KOPT-K1 (cell line): Measurements from ENCODE around the gene ZFHX3.

Source experiments
- H3K27ac ChIP-seq: fragments of 200-600 bp; sonication (generic); 2 replicates; pipeline ENCODE4 v1.5.1; 2016; ENCODE audit warnings: antibody characterized with exemption, mild to moderate bottlenecking, low read depth, low read length; ENCODE audit not compliant: poor library complexity, severe bottlenecking
- H3K36me3 ChIP-seq: fragments of 200-600 bp; sonication (generic); 2 replicates; pipeline ENCODE4 v1.5.1; 2017; ENCODE audit warnings: antibody characterized with exemption, mild to moderate bottlenecking, low read length, moderate library complexity; ENCODE audit not compliant: insufficient read depth
- H3K9me3 ChIP-seq: fragments of 200-600 bp; sonication (generic); 2 replicates; pipeline ENCODE4 v1.5.1; 2017; ENCODE audit warnings: antibody characterized with exemption, low read length, mild to moderate bottlenecking; ENCODE audit not compliant: insufficient read depth, poor library complexity, severe bottlenecking

The ZFHX3 gene

DNA sequence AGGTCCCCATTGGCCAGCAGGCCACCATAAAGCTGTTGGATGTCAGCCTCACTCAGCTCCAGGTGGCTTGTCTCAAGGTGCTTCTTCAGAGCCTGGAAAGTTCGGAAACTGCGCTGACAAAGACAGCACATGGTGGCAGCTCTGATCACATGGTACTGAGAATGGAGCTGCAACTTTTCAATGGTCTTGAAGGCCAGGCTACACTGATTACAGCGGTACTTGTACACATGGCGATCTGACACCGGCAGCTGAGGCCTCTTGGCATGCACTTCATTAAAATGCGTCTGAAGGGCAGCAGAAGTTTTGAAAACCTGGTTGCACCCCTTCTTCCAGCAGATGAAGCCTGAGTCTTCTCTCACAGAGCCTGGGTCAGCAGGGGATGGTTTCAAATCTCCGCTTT is 249.7 kb downstream of the ZFHX3 start:
- Histone ChIP-seq H3K36me3 (0 out of 2 replicates have a peak, but pooled peaks cover 8% of the 10 kb centered on the region), H3K9me3 (no peaks in the 10 kb centered on the region), H3K27ac (no peak overlapping the region)

DNA sequence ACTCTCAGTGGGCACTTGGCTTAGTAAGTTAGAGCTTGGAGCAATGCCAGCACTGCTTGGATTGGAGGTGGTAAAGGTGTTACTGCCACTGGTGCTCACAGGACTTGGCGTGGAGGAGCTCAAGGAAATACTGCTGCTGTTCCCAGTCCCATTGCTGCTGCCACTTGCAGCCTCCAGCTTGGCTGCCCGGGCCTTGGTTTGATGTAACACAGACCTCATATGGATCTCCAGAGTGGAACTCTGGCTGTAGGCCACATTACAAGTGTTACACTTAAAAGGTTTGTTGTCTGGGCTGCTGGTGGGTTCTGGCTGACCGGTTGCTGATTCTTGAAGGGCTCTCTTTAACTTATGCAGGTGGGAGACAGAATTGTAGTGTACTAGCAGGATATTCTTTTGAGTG is 250.3 kb downstream of the ZFHX3 start:
- Histone ChIP-seq H3K36me3 (0 out of 2 replicates have a peak, but pooled peaks cover 8% of the 10 kb centered on the region), H3K9me3 (no peaks in the 10 kb centered on the region), H3K27ac (no peak overlapping the region)

DNA sequence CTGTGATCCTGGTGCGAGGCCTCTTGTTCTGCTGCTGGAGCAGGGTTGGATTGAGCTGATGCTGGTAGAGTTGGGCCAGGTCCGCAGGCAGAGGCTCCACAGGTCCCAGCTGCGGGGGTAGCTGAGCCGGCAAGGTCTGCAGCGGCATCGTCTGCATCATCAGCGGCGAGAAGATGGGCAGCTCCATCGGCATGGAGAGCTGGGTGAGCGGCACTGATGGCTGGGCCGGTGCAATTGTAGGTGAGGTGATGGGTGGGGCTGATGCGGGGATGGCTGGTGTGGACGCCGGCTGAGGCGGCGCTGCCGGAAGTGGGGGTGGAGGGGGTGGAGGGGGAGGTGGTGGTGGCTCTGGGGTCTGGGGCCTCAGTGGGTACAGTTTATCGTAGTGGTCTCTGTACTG is 251.7 kb downstream of the ZFHX3 start:
- no peaks in the 10 kb centered on the region for H3K9me3 ChIP-seq
- H3K27ac ChIP-seq = no peak overlapping the region
- H3K36me3 ChIP-seq = 0 out of 2 replicates have a peak, but pooled peaks cover 8% of the 10 kb centered on the region

DNA sequence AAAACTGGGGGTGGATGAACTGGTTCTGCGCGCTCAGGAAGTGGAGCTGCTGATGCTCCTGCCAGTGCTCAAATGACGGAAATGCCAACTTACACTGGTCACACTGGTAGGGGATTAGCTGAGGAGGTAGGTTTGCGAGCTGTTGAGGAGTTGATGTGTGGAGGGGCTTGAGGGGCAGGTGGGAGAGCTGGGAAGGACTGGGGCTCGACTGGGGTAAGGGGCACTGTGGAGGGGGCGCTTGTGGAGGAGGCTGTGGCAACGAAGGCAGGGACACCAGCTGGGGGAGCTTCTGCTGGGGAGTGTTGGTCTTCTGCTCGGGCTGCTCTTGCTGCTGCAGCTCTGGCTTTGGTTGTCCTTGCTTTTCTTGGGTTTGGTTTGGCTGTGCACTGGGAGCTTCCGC is 252.9 kb downstream of the ZFHX3 start:
- Histone ChIP-seq H3K27ac (no peak overlapping the region), H3K9me3 (no peaks in the 10 kb centered on the region), H3K36me3 (0 out of 2 replicates have a peak, but pooled peaks cover 8% of the 10 kb centered on the region)

GRCh38 chr16:72794319-72794718 is 253.6 kb downstream of the ZFHX3 start:
- no peaks in the 10 kb centered on the region for H3K9me3 ChIP-seq
- no peak overlapping the region for H3K27ac ChIP-seq
- H3K36me3 ChIP-seq = 0 out of 2 replicates have a peak, but pooled peaks cover 8% of the 10 kb centered on the region

- Histone ChIP-seq H3K9me3 (no peaks in the 10 kb centered on the region), H3K36me3 (0 out of 2 replicates have a peak, but pooled peaks cover 8% of the 10 kb centered on the region), H3K27ac (no peak overlapping the region)
These were observed 254.2 kb downstream of the ZFHX3 start for GRCh38 chr16:72793716-72794115.

GRCh38 chr16:72793017-72793416 is 254.9 kb downstream of the ZFHX3 start:
- Histone ChIP-seq H3K27ac (no peak overlapping the region), H3K9me3 (no peaks in the 10 kb centered on the region), H3K36me3 (0 out of 2 replicates have a peak, but pooled peaks cover 5% of the 10 kb centered on the region)

GRCh38 chr16:72791786-72792185 is 256.1 kb downstream of the ZFHX3 start:
- H3K36me3 ChIP-seq = no peaks in the 10 kb centered on the region
- no peak overlapping the region for H3K27ac ChIP-seq
- no peaks in the 10 kb centered on the region for H3K9me3 ChIP-seq

- Histone ChIP-seq H3K36me3 (no peaks in the 10 kb centered on the region), H3K27ac (no peak overlapping the region), H3K9me3 (no peaks in the 10 kb centered on the region)
These were observed 258.0 kb downstream of the ZFHX3 start for GRCh38 chr16:72789921-72790320.

- H3K27ac ChIP-seq = no peak overlapping the region
- no peaks in the 10 kb centered on the region for H3K9me3 ChIP-seq
- H3K36me3 ChIP-seq = no peaks in the 10 kb centered on the region
These were observed 258.5 kb downstream of the ZFHX3 start for GRCh38 chr16:72789465-72789864.

- no peak overlapping the region for H3K27ac ChIP-seq
- no peaks in the 10 kb centered on the region for H3K36me3 ChIP-seq
- H3K9me3 ChIP-seq = no peaks in the 10 kb centered on the region
These were observed 259.6 kb downstream of the ZFHX3 start for GRCh38 chr16:72788269-72788809.

GRCh38 chr16:72787514-72788268 is 260.2 kb downstream of the ZFHX3 start:
- Histone ChIP-seq H3K27ac (peak overlapping the region; percentile 50), H3K9me3 (no peaks in the 10 kb centered on the region), H3K36me3 (no peaks in the 10 kb centered on the region)

GRCh38 chr16:72787130-72787513 is 260.8 kb downstream of the ZFHX3 start:
- H3K36me3 ChIP-seq = no peaks in the 10 kb centered on the region
- no peaks in the 10 kb centered on the region for H3K9me3 ChIP-seq
- no peak overlapping the region for H3K27ac ChIP-seq

DNA sequence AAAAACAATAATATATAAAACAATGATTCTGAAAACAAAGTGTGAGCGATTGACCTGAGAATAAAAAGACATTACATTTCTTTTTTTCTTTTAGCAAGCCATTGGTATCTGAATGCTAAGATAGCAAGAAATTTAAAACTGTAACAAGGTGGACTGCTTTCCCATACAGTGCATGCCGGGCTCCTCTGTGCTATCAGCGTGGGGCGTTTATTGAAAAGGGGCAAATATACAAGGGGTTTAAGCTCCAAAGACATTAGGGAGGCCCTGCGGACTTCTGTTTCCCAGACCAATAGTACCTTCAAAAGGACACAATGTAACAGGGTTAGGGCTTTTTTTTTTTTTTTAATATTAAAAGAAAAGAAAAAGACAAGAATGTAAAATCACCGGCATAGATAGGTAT is 261.3 kb downstream of the ZFHX3 start:
- H3K9me3 ChIP-seq = no peaks in the 10 kb centered on the region
- no peaks in the 10 kb centered on the region for H3K36me3 ChIP-seq
- no peak overlapping the region for H3K27ac ChIP-seq

GRCh38 chr16:72785886-72786285 is 262.0 kb downstream of the ZFHX3 start:
- no peaks in the 10 kb centered on the region for H3K36me3 ChIP-seq
- no peak overlapping the region for H3K27ac ChIP-seq
- no peaks in the 10 kb centered on the region for H3K9me3 ChIP-seq

GRCh38 chr16:72785171-72785570 is 262.8 kb downstream of the ZFHX3 start:
- no peak overlapping the region for H3K27ac ChIP-seq
- H3K9me3 ChIP-seq = no peaks in the 10 kb centered on the region
- no peaks in the 10 kb centered on the region for H3K36me3 ChIP-seq
